ENCODE data around the gene MCF2L2. TPM values are rescaled to one million over a fixed set of nuclear protein-coding genes. Genes with fewer than 3 reads are reported as not detected.

Gene MCF2L2
- total RNA-seq, 4 donors from 2014 or later, result 0.59 to 4.1 (median 1.7) TPM

GRCh38 chr3:183357564-183358079 is 70.8 kb downstream of the MCF2L2 start:
- DNase-seq, result no peak
- no peak for TF ChIP-seq CTCF (IDR thresholded peaks at IDR 0.05)
- TF ChIP-seq POLR2A (IDR thresholded peaks at IDR 0.05), result no peak

GRCh38 chr3:183356920-183357319 is 71.5 kb downstream of the MCF2L2 start:
- H3K27ac ChIP-seq, result no peak overlapping the region
- no peak for TF ChIP-seq POLR2A (IDR thresholded peaks at IDR 0.05)
- no peak for TF ChIP-seq CTCF (IDR thresholded peaks at IDR 0.05)
- H3K27me3 ChIP-seq, result no peaks in the 10 kb centered on the region
- no peaks in the 10 kb centered on the region for H3K9me3 ChIP-seq
- intact Hi-C loops (cut with DNase I; ENCODE audit: low total_unique reads), result no loop called here
- no peak overlapping the region for H3K4me3 ChIP-seq
- no peaks in the 10 kb centered on the region for H3K36me3 ChIP-seq
- no peak for DNase-seq
- no peaks in the 10 kb centered on the region for H3K4me1 ChIP-seq

More at GRCh38 chr3:183357564-183358079, 70.8 kb downstream of the MCF2L2 start:
- H3K27me3 ChIP-seq, result no peaks in the 10 kb centered on the region
- intact Hi-C loops (cut with DNase I; ENCODE audit: low total_unique reads), result no loop called here
- no peaks in the 10 kb centered on the region for H3K36me3 ChIP-seq
- H3K27ac ChIP-seq, result no peak overlapping the region
- no peaks in the 10 kb centered on the region for H3K9me3 ChIP-seq
- H3K4me1 ChIP-seq, result no peaks in the 10 kb centered on the region
- H3K4me3 ChIP-seq, result no peak overlapping the region

GRCh38 chr3:183354874-183355273 is 73.5 kb downstream of the MCF2L2 start:
- H3K9me3 ChIP-seq, result no peaks in the 10 kb centered on the region
- H3K4me3 ChIP-seq, result no peak overlapping the region
- TF ChIP-seq POLR2A (IDR thresholded peaks at IDR 0.05) (no peak), CTCF (IDR thresholded peaks at IDR 0.05) (no peak)
- intact Hi-C loops (cut with DNase I; ENCODE audit: low total_unique reads), result no loop called here
- H3K4me1 ChIP-seq, result no peaks in the 10 kb centered on the region
- no peak for DNase-seq
- H3K36me3 ChIP-seq, result no peaks in the 10 kb centered on the region
- no peak overlapping the region for H3K27ac ChIP-seq
- no peaks in the 10 kb centered on the region for H3K27me3 ChIP-seq

- H3K36me3 ChIP-seq, result no peaks in the 10 kb centered on the region
- H3K27ac ChIP-seq, result no peak overlapping the region
- no peak overlapping the region for H3K4me3 ChIP-seq
- no peak for TF ChIP-seq POLR2A (IDR thresholded peaks at IDR 0.05)
- TF ChIP-seq CTCF (IDR thresholded peaks at IDR 0.05), result no peak
- no peaks in the 10 kb centered on the region for H3K9me3 ChIP-seq
- no peak for DNase-seq
- H3K27me3 ChIP-seq, result no peaks in the 10 kb centered on the region
- no peaks in the 10 kb centered on the region for H3K4me1 ChIP-seq
- intact Hi-C loops (cut with DNase I; ENCODE audit: low total_unique reads), result no loop called here
These were observed 74.0 kb downstream of the MCF2L2 start for GRCh38 chr3:183354325-183354831.

- Histone ChIP-seq H3K4me3 (no peak overlapping the region), H3K27ac (no peak overlapping the region), H3K27me3 (no peaks in the 10 kb centered on the region), H3K4me1 (no peaks in the 10 kb centered on the region), H3K9me3 (no peaks in the 10 kb centered on the region), H3K36me3 (no peaks in the 10 kb centered on the region)
- DNase-seq, result no peak
- intact Hi-C loops (cut with DNase I; ENCODE audit: low total_unique reads), result no loop called here
- TF ChIP-seq CTCF (IDR thresholded peaks at IDR 0.05) (no peak), POLR2A (IDR thresholded peaks at IDR 0.05) (no peak)
These were observed 75.0 kb downstream of the MCF2L2 start for GRCh38 chr3:183353421-183353820.

Data from uterus (tissue), 4 donors.